GM13977 (cell line): Measurements from ENCODE around the gene SI.

Experiments used
- DNase-seq: peaks from one replicate; pipeline ENCODE4 v3.0.0; 2012; ENCODE audit warnings: low spot score
- CTCF ChIP-seq: IDR thresholded peaks from 2 replicates; pipeline ENCODE4 v1.5.1; 2012; ENCODE audit warnings: mild to moderate bottlenecking, control low read depth; ENCODE audit not compliant: insufficient read depth; ENCODE audit errors: extremely low read depth, missing control alignments
- in situ Hi-C: fragments of 300-500 bp; cut with MboI; formaldehyde crosslinking; loops from one replicate; pipeline ENCODE4 v1.12.0; 2022; ENCODE audit warnings: low sequenced_read_pairs, low pct_unique_long_range_greater_than_20kb, mixed read lengths, inconsistent platforms; ENCODE audit not compliant: unreplicated experiment

The SI gene

GRCh38 chr3:164940745-164941144 lies 137.6 kb downstream of the SI start:
- in situ Hi-C loops, result no loop called here
- DNase-seq, result no peak
- TF ChIP-seq CTCF, result no peak

DNA sequence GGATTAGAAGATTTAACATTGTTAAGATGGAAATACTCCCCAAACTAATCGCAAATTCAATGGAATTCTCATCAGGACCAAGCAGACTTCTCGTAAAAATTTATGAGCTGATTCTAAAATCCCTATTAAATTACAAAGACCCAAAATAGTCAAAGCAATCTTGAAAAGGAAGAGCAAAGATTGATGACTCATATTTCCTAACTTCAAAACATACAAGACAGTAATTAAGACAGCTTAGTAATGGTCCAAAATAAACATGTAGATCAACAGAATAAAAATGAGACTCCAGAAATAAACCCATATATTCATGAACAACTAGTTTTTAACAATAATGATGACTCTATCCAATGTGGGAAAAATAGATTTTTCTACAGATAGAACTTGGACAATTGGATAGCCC lies 148.7 kb downstream of the SI start:
- TF ChIP-seq CTCF, result no peak
- in situ Hi-C loops, result no loop called here
- no peak for DNase-seq
